Hepatic stellate cell (primary cell): Measurements from ENCODE around the gene FOXD2.
A peak's percentile ranks its signal among the peaks of the same experiment; 100 is the strongest.

ENCODE experiments used
- DNase-seq: peaks from one replicate; pipeline ENCODE4 v3.0.0; 2011; ENCODE audit warnings: low spot score

The FOXD2 gene

DNA sequence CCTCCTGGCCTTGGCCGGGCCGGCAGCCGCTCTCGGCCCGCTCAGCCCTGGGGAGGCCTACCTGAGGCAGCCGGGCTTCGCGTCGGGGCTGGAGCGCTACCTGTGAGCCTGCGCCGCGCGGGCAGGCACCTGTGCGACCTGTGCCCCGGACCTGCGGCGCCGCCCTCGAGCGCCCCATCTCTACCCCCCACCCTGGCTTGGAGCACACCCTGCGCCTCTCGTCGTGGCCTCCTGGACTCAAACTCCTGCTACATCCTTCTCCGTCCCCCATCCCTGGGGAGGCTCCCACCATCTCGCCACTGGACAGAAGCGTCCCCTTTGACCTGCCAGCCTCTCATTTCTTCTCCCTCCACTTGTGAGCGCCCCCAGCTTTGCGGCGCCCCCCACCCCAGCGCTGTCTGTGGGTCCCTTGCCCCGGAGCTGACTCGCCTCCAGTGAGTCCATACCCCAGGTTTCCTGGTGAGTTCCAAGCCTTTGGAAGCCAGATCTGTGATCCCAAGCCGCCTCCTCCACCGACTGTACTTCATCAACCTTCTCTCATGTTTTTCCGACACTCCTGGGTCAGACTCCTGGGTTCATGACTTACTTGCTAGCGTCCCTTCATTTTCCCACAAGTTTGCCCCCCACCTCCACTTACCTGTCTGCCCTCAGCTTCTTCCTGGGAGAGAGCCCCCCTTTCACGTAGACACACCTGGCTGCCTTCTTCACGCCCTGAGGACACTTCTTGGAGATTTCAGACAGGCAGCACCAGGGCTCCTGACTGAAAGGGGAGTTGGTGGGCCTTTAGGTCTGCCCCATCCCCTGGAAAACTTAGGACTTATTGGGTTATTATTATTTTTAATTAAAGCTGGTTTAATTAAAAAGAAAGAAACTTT, 20.4 kb upstream of the FOXD2 start:
- no peak for DNase-seq

DNA sequence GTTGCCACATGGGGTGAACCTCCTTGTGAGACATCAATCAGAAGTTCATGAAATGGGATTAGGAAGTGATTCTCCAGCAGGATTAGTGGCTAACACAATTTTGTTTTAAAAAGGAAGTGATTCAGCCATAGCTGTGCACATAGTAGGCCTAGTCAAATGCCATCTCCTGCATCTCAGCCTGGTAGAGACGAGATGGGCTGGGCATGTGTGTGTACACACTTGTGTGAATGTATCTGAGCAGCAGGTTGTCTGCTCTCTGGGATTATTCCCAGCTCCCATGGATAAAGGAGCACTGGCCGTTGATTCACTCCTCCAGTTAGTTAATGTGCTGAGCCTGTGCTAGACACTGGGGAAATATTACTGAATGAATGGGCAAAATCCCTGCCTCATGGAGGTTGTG, 19.7 kb upstream of the FOXD2 start:
- DNase-seq, result no peak

DNA sequence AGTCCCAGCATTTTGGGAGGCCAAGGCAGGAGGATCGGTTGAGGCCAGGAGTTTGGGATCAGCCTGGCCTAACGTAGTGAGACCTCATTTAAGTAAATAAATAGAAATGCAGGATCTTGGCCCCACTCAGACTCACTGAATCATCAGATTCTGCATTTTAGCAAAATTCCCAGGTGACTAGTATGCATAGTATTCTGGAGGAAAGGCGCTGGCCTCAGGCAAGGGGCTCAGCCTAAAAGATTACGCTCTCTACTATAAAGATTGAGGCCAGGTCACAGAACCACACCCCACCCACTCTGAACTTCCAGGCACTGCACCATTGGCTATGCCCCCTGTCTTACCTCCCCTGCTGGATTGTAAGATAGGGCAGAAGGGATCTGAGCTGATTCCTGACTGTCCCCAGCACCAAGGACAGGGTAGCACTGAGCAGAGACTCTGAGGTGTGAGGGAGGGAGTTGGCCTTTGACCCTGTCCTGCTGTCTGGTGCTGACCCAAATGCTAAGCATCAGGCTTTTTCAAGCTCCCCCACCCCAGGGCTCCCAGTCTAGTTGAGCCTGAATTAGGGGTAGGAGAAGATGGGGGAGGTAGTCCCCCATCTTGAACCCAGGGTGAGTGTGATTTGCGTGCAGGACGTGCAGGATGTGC, 19.0 kb upstream of the FOXD2 start:
- DNase-seq, result no peak

DNA sequence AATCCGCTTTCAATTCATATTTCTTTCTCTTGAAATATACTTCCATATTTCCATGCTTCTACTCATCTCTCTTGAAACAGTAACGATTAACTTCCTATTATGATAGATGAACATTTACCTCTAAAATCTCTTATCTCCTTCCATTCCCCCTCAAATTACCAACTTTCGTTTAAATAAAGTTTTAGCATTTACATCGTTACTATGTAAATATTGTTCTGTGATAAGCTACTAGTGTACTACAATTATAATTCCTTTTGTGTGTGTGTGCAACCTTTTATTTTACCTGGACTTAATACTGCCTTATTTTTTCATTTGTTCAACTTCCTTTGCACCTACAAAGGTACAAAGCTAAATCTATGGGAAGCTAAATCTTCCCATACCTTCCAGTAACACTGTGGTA, 17.3 kb upstream of the FOXD2 start:
- DNase-seq, result no peak

DNA sequence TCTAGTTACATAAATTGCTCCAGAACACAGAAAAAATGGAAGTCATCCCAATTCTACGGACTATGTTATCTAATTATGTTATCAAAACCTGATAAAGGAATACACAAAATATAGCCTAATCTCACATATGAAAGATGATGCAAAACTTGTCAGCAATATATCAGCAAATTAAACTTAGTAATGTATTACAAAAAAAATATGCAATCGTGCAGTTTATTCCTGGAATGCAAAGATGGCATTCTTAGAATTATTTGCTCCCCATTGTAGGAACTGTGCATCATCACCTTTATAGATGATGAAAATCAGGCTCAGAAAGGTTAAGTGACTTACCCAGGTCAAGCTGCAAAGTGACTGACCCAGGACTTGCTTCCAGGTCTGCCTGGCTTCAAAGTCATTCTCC, 14.0 kb upstream of the FOXD2 start:
- no peak for DNase-seq

DNA sequence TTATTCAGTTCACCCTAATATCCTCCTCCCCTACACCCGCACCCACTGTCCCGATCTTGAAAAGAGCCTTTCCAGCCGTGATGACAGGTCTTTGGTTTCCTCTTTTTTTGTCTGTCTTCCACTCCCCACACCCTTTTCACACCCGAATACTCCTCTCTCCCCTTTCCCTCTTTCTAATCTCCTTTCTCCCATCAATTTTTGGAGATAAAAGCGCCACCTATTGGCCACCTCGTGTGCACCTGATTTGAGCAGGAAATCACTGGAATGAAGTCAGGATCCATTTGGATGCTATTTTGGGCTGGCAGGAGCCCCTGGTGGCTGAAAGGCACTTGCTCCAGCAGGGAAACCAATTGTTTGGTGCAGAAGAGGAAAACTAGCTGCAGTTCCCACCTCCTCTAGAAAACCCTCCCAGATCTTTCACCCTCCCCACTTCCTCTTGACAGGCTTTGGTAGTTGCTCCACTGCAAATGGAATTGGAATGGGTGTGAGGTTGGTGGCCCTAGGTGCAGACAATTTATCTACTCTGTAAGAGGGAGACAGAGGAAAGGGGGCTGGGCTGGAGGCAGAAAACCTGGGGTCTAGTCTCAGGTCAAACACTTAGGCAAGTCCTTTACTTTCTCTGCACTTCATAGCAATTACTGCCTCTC, 13.4 kb upstream of the FOXD2 start:
- DNase-seq, result peak; percentile 69

DNA sequence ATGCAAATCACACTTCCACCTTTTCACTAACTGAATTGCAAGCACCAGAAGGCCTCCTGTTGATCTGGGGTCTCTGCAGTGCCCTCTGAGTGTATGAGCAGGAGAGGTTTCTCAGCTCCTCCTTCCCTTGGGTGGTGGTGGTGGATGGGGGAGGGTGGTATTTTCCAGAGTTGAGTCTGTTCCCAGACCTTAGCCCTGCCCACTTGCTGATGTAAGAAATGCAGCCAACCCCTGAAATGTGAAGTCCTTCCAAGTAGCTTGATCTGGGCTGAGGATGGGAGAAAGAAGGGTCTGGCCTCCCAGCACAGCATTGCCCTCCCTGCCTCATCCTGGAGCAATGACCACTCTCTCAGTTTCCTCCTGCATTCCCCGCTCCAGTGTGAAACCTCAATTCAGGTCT, 6.3 kb upstream of the FOXD2 start:
- peak; percentile 82 for DNase-seq

DNA sequence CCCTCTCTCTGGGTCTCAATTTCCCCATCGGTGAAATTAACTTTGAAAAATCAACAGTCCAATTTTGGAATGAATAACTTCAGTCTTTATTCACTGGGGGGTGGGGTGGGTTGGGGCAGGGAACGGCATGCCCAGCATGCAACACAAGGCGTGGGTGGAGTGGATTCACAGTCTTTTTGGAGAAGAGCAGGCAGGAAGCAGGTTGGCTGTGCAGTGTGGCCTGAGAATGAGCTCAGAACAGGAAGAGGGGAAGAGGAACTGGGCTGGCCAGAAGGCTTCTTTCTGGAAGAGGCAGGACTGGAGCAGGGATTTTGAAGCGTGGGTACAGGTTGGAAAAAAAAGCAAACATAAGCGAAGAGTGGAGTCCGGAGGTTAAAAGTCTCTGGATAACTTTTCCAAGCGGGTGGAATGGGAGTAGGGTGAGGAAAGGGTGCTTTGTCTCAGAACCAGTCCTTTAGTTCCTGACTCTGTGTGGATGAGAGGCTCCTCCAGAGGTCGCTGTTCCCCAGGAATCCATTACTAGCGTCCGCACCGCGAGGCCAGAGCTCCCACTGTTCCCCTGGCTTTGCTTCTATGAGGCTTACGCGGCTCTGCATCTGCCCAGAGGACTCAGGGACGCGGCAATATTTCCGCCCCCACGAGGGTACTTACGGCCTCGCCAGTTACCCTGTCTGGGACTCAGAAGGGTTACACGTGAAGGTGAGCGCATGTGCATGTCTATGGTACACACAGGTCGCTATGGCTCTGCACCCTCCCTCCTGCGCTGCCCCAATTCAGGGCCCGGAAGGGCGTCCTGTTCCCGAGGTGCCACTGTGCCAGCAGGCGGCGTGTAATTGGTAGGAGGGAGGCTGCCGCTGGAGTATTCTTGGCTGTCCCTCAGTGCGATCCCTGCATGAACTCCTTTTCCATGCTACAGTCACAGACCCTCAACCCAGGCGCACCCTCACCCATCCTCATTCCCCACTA, 5.5 kb upstream of the FOXD2 start:
- DNase-seq, result peak; percentile 86

DNA sequence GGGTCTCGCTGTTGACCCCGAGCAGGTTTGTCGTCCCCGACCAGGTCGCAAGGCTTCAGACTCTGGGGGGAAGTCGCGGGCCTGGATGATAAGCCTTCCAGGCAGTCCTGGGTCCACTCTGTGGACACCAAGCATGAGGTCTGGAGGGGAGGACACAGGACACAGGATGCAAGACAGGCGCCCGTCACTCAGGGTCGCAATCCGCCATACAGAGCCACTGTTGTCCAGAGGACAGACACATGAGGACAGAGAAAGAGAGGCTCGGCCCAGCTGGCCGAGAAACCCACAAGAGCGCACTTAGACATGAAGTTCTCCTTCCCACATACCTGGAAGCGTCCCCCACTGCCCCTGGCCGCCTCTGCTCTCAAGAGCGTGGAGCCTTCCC, 4.8 kb upstream of the FOXD2 start:
- DNase-seq, result no peak

DNA sequence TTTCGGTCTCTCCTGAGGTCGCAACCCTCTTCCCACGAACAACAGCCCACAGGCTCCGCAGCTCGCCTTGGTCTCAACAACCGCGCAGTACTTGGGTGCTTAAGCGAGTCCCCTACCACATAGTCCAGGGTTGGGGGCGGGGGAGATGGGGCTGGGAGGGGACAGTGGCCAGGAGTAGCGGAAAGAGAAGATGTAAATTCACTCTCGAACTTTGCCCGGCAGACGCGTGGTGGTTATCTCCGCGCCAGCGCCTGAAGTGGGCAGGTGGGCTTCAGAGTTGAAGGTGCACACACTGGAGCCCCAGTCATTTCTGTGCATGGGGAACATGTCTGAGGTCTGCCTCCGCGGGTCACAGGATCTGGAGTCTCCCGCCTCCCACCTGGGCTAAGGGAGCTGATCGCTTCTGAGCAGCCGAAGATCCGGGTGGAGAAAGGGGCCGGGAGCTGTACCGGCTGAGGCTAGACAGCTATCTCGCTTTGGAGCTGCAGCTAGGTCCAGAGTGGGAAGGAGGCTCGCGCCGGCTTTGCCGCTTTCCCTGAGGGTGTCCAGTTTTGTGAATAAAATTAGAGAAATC, 4.3 kb upstream of the FOXD2 start:
- no peak for DNase-seq

DNA sequence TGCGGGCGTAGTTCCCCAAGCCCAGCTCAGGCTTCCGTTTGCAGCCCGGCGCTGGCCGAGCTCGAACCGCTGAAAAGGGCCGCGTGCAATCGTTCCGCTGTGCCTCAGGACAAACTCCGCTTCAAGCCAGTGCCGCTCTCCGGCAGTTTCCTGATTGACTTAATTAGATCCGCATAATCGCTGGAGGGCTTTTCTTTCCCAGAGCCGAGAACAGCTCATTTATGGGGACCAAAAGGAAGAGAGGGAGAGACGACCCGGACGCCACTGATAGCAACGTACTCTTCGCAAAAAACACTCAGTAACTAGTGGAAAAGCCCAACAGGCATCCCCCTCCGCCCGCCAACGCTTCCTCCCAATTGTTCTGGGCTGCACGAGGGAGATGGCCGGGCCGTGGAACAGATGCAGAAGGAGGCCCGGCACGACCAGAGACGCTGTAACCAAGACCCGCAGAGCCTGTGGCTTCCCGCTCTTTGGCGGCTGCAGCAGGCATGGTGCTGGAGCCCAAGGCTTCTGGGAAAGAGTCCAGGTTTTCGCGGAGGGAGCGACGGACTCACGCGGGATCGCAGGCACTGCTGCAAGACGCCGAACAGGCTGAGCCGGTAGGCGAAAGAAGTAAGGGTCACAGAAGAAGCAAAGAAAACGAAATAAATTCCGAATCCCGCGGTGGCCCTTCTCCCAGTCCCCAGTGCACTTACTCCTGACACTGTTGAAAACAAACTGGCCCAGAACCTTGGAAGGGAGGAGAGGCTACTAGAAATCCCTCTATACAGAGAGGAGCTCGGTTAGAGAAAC, 3.6 kb upstream of the FOXD2 start:
- DNase-seq, result no peak

DNA sequence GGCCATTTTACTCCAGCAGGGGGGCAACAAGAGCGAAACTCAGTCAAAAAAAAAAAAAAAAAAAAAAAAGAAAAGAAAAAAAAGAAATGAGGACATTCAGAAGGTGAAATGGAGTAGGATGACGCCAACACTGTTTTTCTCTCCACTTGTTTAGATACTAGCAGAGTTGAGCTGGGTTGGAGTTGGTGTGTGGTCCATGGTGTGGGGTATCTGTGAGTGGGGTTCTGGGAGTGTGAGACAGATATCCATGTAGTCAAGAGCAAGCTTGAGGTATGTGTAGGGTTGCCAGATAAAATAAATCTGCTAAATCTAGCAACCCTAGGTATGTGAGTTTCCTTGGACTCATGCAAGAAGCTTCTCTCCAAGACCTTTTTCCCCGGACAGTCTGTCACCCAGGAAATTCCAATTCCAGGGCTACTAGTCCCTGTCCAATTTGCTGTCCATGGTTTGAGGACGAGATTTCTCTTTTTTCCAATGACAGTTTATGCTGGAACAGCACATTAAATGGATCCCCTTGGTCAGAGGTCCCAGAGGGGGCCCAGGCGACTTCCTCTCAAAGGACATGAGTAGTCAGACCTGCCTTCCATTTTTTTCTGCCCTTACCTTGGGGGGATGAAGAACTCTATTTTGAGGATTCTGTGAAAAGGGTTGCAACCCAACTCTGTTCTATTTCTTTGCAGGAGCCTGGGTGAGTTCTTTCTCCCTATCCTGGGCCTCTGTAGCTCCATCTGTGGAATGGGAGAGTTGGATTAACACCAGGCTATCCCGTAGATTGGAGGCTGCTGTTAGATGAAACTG, 2.1 kb upstream of the FOXD2 start:
- peak; percentile 53 for DNase-seq

DNA sequence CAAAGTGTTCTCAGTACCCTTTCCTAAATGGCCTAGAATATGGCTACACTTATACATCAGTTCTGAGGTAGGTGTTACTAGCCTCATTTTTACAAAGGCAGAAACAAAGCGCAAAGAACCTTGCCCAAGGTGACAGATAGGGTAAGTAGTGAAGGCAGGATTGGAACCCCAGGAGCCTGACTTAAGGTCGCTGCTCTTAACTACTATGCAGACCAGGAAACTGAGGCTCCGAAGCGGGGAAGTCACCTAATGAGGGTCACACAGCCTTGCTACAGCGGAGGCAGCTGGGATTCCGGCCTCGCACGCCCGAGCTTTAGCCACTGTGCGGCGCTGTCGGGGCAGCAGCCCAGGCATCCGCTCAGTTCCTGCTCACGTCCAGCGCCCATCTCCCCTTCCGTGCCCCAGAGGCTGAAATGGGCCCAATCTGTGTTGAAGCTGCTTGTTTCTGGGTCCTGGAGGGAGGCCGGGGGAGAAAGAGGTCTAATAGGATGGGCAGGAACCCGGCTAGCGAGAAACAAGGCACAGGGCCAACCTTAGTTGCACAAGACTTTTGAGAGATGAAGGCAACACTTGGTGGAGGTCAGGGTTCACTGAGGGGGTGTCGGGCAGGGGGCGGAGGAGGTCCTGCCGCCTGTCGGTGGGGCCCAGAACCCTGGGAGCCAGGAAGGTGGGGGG, 1.4 kb upstream of the FOXD2 start:
- DNase-seq, result peak; percentile 89

DNA sequence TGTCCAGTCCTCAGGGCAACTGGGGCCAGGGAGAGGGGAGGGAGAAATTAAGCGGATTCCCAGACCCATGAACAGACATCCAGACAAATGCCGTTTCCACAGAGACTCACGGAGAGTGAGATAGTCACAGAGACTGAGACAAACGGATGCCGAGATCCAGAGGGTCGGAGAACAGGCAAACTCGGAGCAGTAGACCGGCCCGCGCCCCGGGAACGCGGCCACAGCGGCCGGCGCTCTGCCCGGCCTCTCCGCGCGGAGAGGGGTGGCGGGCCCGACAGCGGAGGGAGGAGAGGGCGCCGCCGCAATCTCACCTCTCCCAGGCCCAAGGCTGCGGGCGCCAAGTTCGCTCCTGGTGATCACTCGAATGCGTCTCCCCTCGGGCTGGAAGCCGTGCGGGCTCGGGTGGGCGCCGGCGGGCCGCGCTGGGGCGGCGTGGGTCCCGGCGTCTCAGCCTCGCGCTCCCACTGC, 831 bp upstream of the FOXD2 start:
- peak; percentile 58 for DNase-seq

DNA sequence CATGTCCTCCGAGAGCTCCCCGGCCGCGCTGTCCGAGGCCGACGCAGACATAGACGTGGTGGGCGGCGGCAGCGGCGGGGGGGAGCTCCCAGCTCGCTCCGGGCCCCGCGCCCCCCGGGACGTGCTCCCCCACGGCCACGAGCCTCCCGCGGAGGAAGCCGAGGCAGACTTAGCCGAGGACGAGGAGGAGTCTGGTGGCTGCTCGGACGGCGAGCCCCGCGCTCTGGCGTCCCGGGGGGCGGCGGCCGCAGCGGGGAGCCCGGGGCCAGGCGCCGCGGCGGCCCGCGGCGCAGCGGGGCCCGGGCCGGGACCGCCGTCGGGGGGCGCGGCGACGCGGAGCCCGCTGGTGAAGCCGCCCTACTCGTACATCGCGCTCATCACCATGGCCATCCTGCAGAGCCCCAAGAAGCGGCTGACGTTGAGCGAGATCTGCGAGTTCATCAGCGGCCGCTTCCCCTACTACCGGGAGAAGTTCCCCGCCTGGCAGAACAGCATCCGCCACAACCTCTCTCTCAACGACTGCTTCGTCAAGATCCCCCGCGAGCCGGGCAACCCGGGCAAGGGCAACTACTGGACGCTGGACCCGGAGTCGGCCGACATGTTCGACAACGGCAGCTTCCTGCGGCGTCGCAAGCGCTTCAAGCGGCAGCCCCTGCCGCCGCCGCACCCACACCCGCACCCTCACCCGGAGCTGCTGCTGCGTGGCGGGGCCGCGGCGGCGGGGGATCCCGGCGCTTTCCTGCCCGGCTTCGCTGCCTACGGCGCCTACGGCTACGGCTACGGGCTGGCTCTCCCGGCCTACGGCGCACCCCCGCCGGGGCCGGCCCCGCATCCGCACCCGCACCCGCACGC, 547 bp downstream of the FOXD2 start:
- DNase-seq, result no peak

DNA sequence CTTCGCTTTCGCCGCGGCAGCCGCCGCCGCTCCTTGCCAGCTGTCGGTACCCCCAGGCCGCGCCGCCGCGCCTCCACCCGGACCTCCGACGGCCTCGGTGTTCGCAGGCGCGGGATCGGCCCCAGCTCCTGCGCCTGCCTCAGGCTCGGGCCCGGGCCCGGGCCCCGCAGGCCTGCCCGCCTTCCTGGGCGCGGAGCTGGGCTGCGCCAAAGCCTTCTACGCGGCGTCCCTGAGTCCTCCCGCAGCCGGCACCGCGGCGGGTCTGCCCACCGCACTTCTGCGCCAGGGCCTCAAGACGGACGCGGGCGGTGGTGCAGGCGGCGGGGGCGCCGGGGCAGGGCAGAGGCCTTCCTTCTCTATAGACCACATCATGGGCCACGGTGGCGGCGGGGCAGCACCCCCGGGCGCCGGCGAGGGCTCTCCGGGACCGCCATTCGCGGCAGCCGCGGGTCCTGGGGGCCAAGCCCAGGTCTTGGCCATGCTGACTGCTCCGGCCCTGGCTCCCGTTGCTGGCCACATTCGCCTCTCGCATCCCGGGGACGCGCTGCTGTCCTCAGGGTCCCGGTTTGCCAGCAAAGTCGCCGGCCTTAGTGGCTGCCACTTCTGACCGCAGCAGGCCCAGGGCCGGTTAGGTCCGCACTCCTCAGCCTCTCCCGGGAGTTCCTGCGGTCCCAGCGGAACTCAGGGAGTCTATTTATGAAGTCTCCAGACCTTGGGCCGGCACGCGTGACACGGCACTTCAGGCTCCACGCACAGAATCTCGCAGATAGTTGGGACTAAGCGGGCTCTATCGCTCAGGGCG, 1.4 kb downstream of the FOXD2 start:
- DNase-seq, result no peak

DNA sequence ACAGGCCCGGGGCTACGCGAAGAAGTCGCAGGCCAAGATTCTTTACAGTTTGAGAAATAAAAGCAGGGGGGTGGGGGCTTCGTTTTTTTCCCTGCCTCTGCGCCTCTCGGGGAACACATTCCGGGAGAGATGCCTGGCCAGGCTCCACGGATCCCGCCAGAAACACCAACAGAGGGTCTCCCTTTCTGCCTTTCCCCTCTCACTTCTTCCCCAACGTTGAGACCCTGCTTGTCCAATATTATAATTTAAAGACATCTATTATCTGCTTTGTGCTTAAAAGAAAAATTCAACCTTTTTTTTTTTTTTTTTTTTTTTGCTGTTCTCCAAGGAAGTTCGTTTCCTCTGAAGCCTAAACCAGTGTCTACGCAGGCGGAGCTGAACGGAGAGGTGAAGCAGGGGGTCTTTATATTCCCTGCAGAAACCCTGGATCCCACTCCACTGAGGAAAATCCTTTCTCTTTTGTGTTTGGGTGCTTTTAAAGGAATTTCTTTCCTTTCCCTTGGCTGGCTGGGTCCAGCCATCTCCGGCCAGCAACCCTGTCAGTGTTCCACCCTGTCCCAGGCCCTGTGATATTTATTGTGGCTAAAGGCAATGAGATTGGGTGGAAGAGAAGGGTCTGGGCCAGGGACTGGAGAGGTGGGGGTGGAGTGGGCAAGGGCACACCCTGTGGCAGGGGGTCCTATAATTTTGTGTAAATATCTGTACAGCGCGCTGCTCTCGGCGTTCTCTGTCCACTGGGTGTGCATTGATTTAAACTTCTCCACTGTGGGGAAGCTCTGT, 2.2 kb downstream of the FOXD2 start:
- no peak for DNase-seq
